Measurements from ENCODE around the gene PTPRM. TPM values are rescaled to one million over a fixed set of nuclear protein-coding genes. Genes with fewer than 3 reads are reported as not detected.

PTPRM gene
- polyA plus RNA-seq, 2 of the 4 experiments (the other 2 are of a cell fraction), result 44.5 to 199 TPM

GRCh38 chr18:7723558-7723957 is 156.4 kb downstream of the PTPRM start:
- POLR2A ChIA-PET, result no interaction called here
- FAIRE-seq (no peak), DNase-seq (ENCODE audit: low read depth in 1 of 2, low spot score in 1 of 2) (no peak), ATAC-seq (no peak)
- no peaks in the 10 kb centered on the region for H3K9me3 ChIP-seq
- H3K4me2 ChIP-seq, result no peak overlapping the region
- WGBS (ENCODE audit: missing lambda C conversion rate), result 84% methylated on average over 8 of the region's 8 CpGs
- CTCF ChIA-PET, result no interaction called here
- no peak for TF ChIP-seq MAFK (IDR thresholded peaks at IDR 0.05; ENCODE audit: partially characterized antibody)
- no peak for TF ChIP-seq JUNB (IDR thresholded peaks at IDR 0.05)
- TF ChIP-seq PBX3 (IDR thresholded peaks at IDR 0.05), result no peak
- TF ChIP-seq HDAC2 (IDR thresholded peaks at IDR 0.05), result no peak
- no peak for TF ChIP-seq NFE2L2 (conservative IDR thresholded peaks at IDR 0.05; ENCODE audit: low read length)
- TF ChIP-seq RFX5 (IDR thresholded peaks at IDR 0.05), result no peak
- TF ChIP-seq ZC3H11A (IDR thresholded peaks at IDR 0.05), result no peak
- TF ChIP-seq TFCP2L1 (CRISPR knock-in tag; IDR thresholded peaks at IDR 0.05), result no peak
- no peak for TF ChIP-seq MYC (IDR thresholded peaks at IDR 0.05; ENCODE audit: borderline replicate concordance, low read length)
- TF ChIP-seq EP300 (IDR thresholded peaks at IDR 0.05), result no peak
- no peak for TF ChIP-seq FOSB (CRISPR knock-in tag; IDR thresholded peaks at IDR 0.05)
- H3K4me1 ChIP-seq, result peaks cover 20% of the 10 kb centered on the region; the same call in 2 of the 3 replicates
- H3K4me3 ChIP-seq, result no peak overlapping the region
- H3K27ac ChIP-seq, result 0 out of 6 replicates have a peak overlapping the region, but pooled peaks of 1 of the 2 experiments have one; percentile 9

- H3K4me3 ChIP-seq, result no peak overlapping the region
- ATAC-seq (no peak), DNase-seq (ENCODE audit: low read depth in 1 of 2, low spot score in 1 of 2) (no peak), FAIRE-seq (no peak)
- ChIA-PET POLR2A (no interaction called here), CTCF (no interaction called here)
- WGBS (ENCODE audit: missing lambda C conversion rate), result 87% methylated on average over 9 of the region's 9 CpGs
- H3K4me2 ChIP-seq, result no peak overlapping the region
- peaks cover 28% of the 10 kb centered on the region; the same call in 2 of the 3 replicates for H3K4me1 ChIP-seq
- no peak for TF ChIP-seq NFE2L2 (conservative IDR thresholded peaks at IDR 0.05; ENCODE audit: low read length)
- no peak for TF ChIP-seq ZFP36 (IDR thresholded peaks at IDR 0.05; ENCODE audit: borderline replicate concordance, partially characterized antibody)
- no peak for TF ChIP-seq ZSCAN20 (CRISPR knock-in tag; IDR thresholded peaks at IDR 0.05)
- H3K9me3 ChIP-seq, result no peaks in the 10 kb centered on the region
- H3K27ac ChIP-seq, result no peak overlapping the region
These were observed 158.4 kb downstream of the PTPRM start for GRCh38 chr18:7725473-7725872.

- ChIA-PET CTCF (no interaction called here), POLR2A (no interaction called here)
- DNase-seq (ENCODE audit: low read depth in 1 of 2, low spot score in 1 of 2) (no peak), ATAC-seq (no peak), FAIRE-seq (no peak)
- WGBS (ENCODE audit: missing lambda C conversion rate), result 90% methylated on average over 8 of the region's 10 CpGs
- Histone ChIP-seq H3K4me1 (peaks cover 28% of the 10 kb centered on the region; the same call in 2 of the 3 replicates), H3K9me3 (no peaks in the 10 kb centered on the region), H3K4me3 (no peak overlapping the region), H3K4me2 (no peak overlapping the region), H3K27ac (no peak overlapping the region)
- TF ChIP-seq ELK1 (IDR thresholded peaks at IDR 0.05; ENCODE audit: low read depth, low read length), result no peak
- no peak for TF ChIP-seq E2F6 (IDR thresholded peaks at IDR 0.05; ENCODE audit: borderline replicate concordance, low read depth)
- TF ChIP-seq NFE2L2 (conservative IDR thresholded peaks at IDR 0.05; ENCODE audit: low read length), result no peak
- TF ChIP-seq ZFP36 (IDR thresholded peaks at IDR 0.05; ENCODE audit: borderline replicate concordance, partially characterized antibody), result no peak
- no peak for TF ChIP-seq EP300 (IDR thresholded peaks at IDR 0.05)
- TF ChIP-seq REST (IDR thresholded peaks at IDR 0.05), result no peak
- no peak for TF ChIP-seq NPAS2 (CRISPR knock-in tag; IDR thresholded peaks at IDR 0.05; ENCODE audit: borderline replicate concordance)
- no peak for TF ChIP-seq RARB (CRISPR knock-in tag; IDR thresholded peaks at IDR 0.05)
- no peak for TF ChIP-seq FOSB (CRISPR knock-in tag; IDR thresholded peaks at IDR 0.05)
- no peak for TF ChIP-seq KDM5A (IDR thresholded peaks at IDR 0.05)
- TF ChIP-seq TP53 (CRISPR knock-in tag; IDR thresholded peaks at IDR 0.05), result no peak
- TF ChIP-seq CBX2 (IDR thresholded peaks at IDR 0.05; ENCODE audit: borderline replicate concordance, low read depth), result no peak
- no peak for TF ChIP-seq HOXB5 (CRISPR knock-in tag; IDR thresholded peaks at IDR 0.05)
These were observed 158.8 kb downstream of the PTPRM start for GRCh38 chr18:7725897-7726296.
